GM12801 (cell line): Measurements from ENCODE around the gene FMOD.

Source experiments
- CTCF ChIP-seq: IDR thresholded peaks from one replicate; pipeline ENCODE4 v1.5.1; 2011; ENCODE audit warnings: control low read depth; ENCODE audit not compliant: insufficient read length; ENCODE audit errors: extremely low read depth

Gene FMOD

GRCh38 chr1:203324105-203325025 is 26.6 kb downstream of the FMOD start:
- TF ChIP-seq CTCF: no peak

GRCh38 chr1:203323587-203323986 is 27.3 kb downstream of the FMOD start:
- no peak for TF ChIP-seq CTCF

DNA sequence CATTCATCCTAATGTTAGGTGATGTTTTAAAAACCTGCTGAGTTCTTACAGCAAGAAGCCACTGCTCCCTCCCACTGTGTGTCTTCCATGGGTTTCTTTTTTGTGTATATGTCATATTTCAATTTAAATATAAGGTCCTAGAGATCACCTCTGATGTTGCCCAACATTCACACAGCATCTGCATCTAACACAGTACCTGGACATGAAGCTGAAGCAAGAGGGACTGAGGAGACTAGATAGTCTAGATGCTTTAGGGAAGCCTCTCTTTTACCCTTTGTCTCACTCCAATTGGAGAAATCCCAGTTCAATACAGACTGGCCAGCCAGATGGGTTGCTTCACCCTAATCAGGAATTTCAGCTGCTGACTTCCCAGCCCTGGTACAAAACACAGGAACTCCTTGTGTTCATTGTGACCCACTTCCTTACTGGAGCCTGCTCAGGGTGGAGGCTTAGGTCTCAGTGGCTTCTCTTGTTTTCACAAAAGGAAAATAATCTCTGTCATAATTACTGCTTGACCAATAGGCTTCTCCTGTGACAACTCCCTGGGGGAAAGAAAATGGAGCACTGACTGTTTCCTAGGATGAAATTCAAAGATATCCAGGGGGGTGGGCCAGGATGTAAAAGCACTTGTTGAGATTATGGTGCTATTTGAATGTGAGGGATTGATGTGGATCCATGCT is 28.3 kb downstream of the FMOD start:
- TF ChIP-seq CTCF: no peak

- TF ChIP-seq CTCF: no peak
Measured at GRCh38 chr1:203321273-203322052, 29.5 kb downstream of the FMOD start.

DNA sequence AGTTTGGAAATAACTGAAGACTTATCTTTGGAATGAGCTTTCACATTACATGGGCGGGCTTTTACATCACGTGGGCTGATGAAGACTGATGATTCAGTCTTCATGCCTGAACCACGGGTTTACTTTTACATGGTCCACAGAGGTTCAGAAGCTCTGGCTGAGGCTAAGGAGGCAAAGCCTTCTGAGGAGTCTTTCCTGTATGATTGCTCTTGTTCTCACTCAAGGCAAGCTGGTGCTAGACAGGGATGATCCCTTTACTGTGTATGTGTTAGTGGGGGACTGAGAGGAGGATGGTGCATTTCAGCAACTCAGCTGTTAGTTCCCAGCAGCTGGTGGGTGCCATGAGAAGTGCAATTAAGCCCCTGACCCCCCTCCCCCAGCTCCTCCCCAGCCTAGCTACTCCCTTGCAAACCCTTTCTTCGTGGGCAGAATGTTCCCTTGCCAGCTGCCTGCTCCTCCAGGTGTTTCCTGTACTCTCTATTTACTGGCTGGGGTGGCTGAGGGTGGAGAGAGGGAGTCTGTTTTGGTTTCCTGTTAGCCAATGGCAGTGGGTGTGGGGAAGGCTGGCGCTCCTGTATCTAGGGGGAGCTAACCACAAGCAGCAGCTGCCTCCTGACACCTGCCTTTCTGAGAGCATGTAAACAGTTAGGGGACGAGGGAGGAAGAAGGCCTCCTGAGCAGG is 30.2 kb downstream of the FMOD start:
- TF ChIP-seq CTCF: no peak

GRCh38 chr1:203318229-203318517 is 32.7 kb downstream of the FMOD start:
- TF ChIP-seq CTCF: no peak
